Heart left ventricle (tissue), 16 donors: ENCODE data around the gene STARD13. TPM values are rescaled to one million over a fixed set of nuclear protein-coding genes. Genes with fewer than 3 reads are reported as not detected.
A peak's percentile ranks its signal among the peaks of the same experiment; 100 is the strongest.

ENCODE experiments used
- ATAC-seq, 4 donors: fragments of 200-7000 bp; cut with Tn5 transposase; one replicate each; pipeline ENCODE4 v1.9.1; 2020 to 2022; ENCODE audit warnings: moderate library complexity in 4 of 4, mild to moderate bottlenecking in 3 of 4, moderate number of reproducible peaks in 1 of 4
- DNase-seq, 5 donors: peaks; one replicate each; pipeline ENCODE4 v3.0.0-alpha.2; 2020
- H3K27ac ChIP-seq, 12 donors: fragments of 200-600 bp; sonication (generic) in 4 of 12; one replicate each; pipeline versions ENCODE4 v1.5.0 to v1.8.0; 2016 to 2022; ENCODE audit warnings: mild to moderate bottlenecking in 2 of 12
- H3K27me3 ChIP-seq, 9 donors: fragments of 200-600 bp; sonication (generic) in 2 of 9; one replicate each; pipeline versions ENCODE4 v1.5.1 to v1.8.0; 2016 to 2022; ENCODE audit warnings: mild to moderate bottlenecking in 3 of 9
- H3K36me3 ChIP-seq, 9 donors: fragments of 200-600 bp; sonication (generic) in 2 of 9; one replicate each; pipeline versions ENCODE4 v1.5.0 to v1.8.0; 2018 to 2022; ENCODE audit warnings: mild to moderate bottlenecking in 2 of 9
- H3K4me1 ChIP-seq, 12 donors: fragments of 200-600 bp; sonication (generic) in 4 of 12; one replicate each; pipeline versions ENCODE4 v1.5.0 to v1.8.0; 2016 to 2022; ENCODE audit warnings: mild to moderate bottlenecking in 3 of 12
- H3K4me3 ChIP-seq, 12 donors: fragments of 200-600 bp; sonication (generic) in 4 of 12; one replicate each; pipeline versions ENCODE4 v1.5.0 to v1.8.0; 2017 to 2022; ENCODE audit warnings: mild to moderate bottlenecking in 9 of 12, moderate library complexity in 4 of 12
- H3K9me3 ChIP-seq, 12 donors: fragments of 200-600 bp; sonication (generic) in 4 of 12; one replicate each; pipeline versions ENCODE4 v1.5.0 to v1.8.0; 2016 to 2022; ENCODE audit warnings: mild to moderate bottlenecking in 1 of 12
- CTCF ChIP-seq, 12 donors: fragments of 200-600 bp; sonication (generic) in 4 of 12; IDR thresholded peaks; one replicate each; pipeline versions ENCODE4 v1.5.0 to v1.8.0; 2018 to 2022; ENCODE audit warnings: antibody characterized with exemption in 12 of 12, mild to moderate bottlenecking in 5 of 12
- POLR2A ChIP-seq, 2 donors: fragments of 450-650 bp; IDR thresholded peaks; one replicate each; pipeline ENCODE4 v1.6.1; 2017; ENCODE audit warnings: antibody characterized with exemption in 2 of 2, mild to moderate bottlenecking in 2 of 2, moderate library complexity in 2 of 2
- WGBS, 4 donors: extraction: QIAGEN DNeasy Blood & Tissue Kit in 2 of 4; methylation state at CpG; one replicate each; pipeline versions ENCODE4 v1.1.5 to v1.1.7; 2013 to 2018; 5-methylcytosine and 5-hydroxymethylcytosine counted together
- intact Hi-C, 10 donors: fragments of 100-400 bp; cut with DNase I; formaldehyde crosslinking; loops; one replicate each; pipeline versions ENCODE4 v1.11.1 to v1.14.2; 2022
- polyA plus RNA-seq, 2 donors: library from polyadenylated mRNA; stranded (reverse); fragments of 200-250 nt; gene quantifications; one replicate each; pipeline ENCODE4 v1.2.3, GENCODE V29; 2013
- total RNA-seq, 9 donors: library from RNA; depleted of rRNA in 2 of 9; stranded (reverse); fragments of >200 nt in 2 of 9; fragmentation: NEBNext Ultra II Directional in 3 of 9; extraction: Animal tissue kit (Norgen Biotek cat#: 25700) in 3 of 9; gene quantifications; one replicate each; pipeline versions ENCODE4 v1.1.0 to v1.2.4, GENCODE V29; 2016 to 2023
- donor health status: ischemic (EF 13 %, LVEDD 7.1; RV severe dilation, severe dysfunction).
- donor health status: healthy with polysubstance abuse.
- donor health status: DM: no; HTN: yes; CAD: no.
- donor health status: DM: no; HTN: no; CAD: no.
- donor health status: ischemic (EF 25% LVEDD 6.9; RV normal size, moderate dysfunction).
- donor health status: ischemic (EF 25% LVEDD 5.7; RV mildly dilated, moderate dysfunction).
- donor health status: healthy.
- donor health status: DM: yes; HTN: yes; CAD: no.
- donor health status: ischemic (EF 35%, LVEDD 5.7; RV mildly dilated, moderate dysfunction).
- donor health status: nonischemic (EF 11% LVEDD 7.7; RV severe dilation, severe dysfunction).
- donor health status: DM: yes; HTN: yes; CAD: no.
- donor health status: PGD.
- donor health status: ischemic (EF 29% LVEDD 5.4; RV normal size, mild dysfunction).
- donor health status: nonischemic (EF 23%, LVEDD 6.1; RV moderate dilation, normal function).

STARD13 gene
- total and polyA plus RNA-seq, 11 donors, result 9.3 to 39.2 (median 28.3) TPM

- DNase-seq, result no peak
- ATAC-seq, result no peak
- H3K9me3 ChIP-seq, result no peaks in the 10 kb centered on the region
- TF ChIP-seq CTCF (IDR thresholded peaks at IDR 0.05) (no peak), POLR2A (IDR thresholded peaks at IDR 0.05) (no peak)
- intact Hi-C loops, result loop anchor here in 1 of 10 donors (5.0 kb wide), 1 partner anchor 33 kb away; no protein-coding TSS in a partner anchor
- H3K4me3 ChIP-seq, result no peak overlapping the region
- no peaks in the 10 kb centered on the region for H3K27me3 ChIP-seq
- no peaks in the 10 kb centered on the region for H3K4me1 ChIP-seq
- peaks cover 0 to 7% (median 0%) of the 10 kb centered on the region in 9 donors for H3K36me3 ChIP-seq
- 84 to 90% (median 89%) methylated on average over 6 of the region's 6 CpGs for WGBS, 4 donors
- no peak overlapping the region for H3K27ac ChIP-seq
These were observed 44.9 kb upstream of the STARD13 start for GRCh38 chr13:33330483-33330882.

GRCh38 chr13:33328701-33329100 is 43.1 kb upstream of the STARD13 start:
- H3K27me3 ChIP-seq, result no peaks in the 10 kb centered on the region
- H3K27ac ChIP-seq, result no peak overlapping the region
- H3K9me3 ChIP-seq, result no peaks in the 10 kb centered on the region
- H3K4me3 ChIP-seq, result no peak overlapping the region
- no peak for DNase-seq
- WGBS, 4 donors, result 80 to 89% (median 84%) methylated on average over 1 of the region's 1 CpG
- intact Hi-C loops, result no loop called here
- TF ChIP-seq POLR2A (IDR thresholded peaks at IDR 0.05) (no peak), CTCF (IDR thresholded peaks at IDR 0.05) (no peak)
- H3K36me3 ChIP-seq, result peaks cover 0 to 4% (median 0%) of the 10 kb centered on the region in 9 donors
- no peak for ATAC-seq
- peaks cover 0 to 13% (median 0%) of the 10 kb centered on the region in 12 donors for H3K4me1 ChIP-seq

GRCh38 chr13:33326723-33327122 is 41.2 kb upstream of the STARD13 start:
- ATAC-seq (no peak), DNase-seq (no peak)
- WGBS, 4 donors, result 90 to 96% (median 95%) methylated on average over 2 of the region's 2 CpGs
- Histone ChIP-seq H3K9me3 (no peaks in the 10 kb centered on the region), H3K27ac (no peak overlapping the region), H3K36me3 (no peaks in the 10 kb centered on the region), H3K4me1 (peaks cover 0 to 22% (median 0%) of the 10 kb centered on the region in 12 donors), H3K27me3 (no peaks in the 10 kb centered on the region), H3K4me3 (no peak overlapping the region)
- intact Hi-C loops, result no loop called here
- TF ChIP-seq POLR2A (IDR thresholded peaks at IDR 0.05), result no peak
- no peak for TF ChIP-seq CTCF (IDR thresholded peaks at IDR 0.05)

GRCh38 chr13:33326246-33326645 is 40.7 kb upstream of the STARD13 start:
- TF ChIP-seq CTCF (IDR thresholded peaks at IDR 0.05) (no peak), POLR2A (IDR thresholded peaks at IDR 0.05) (no peak)
- intact Hi-C loops, result no loop called here
- 63 to 73% (median 69%) methylated on average over 3 of the region's 3 CpGs for WGBS, 4 donors
- Histone ChIP-seq H3K27ac (peak overlapping the region in 3 of 12 donors; percentile 7 to 50 (median 16)), H3K9me3 (no peaks in the 10 kb centered on the region), H3K36me3 (no peaks in the 10 kb centered on the region), H3K27me3 (no peaks in the 10 kb centered on the region), H3K4me1 (peaks cover 0 to 22% (median 0%) of the 10 kb centered on the region in 12 donors), H3K4me3 (peak overlapping the region in 1 of 12 donors; percentile 11)
- DNase-seq, result no peak
- ATAC-seq, result no peak
